GM13977 (cell line): Measurements from ENCODE around the gene DENND11.

ENCODE experiments used
- DNase-seq: peaks from one replicate; pipeline ENCODE4 v3.0.0; 2012; ENCODE audit warnings: low spot score
- CTCF ChIP-seq: IDR thresholded peaks from 2 replicates; pipeline ENCODE4 v1.5.1; 2012; ENCODE audit warnings: mild to moderate bottlenecking, control low read depth; ENCODE audit not compliant: insufficient read depth; ENCODE audit errors: extremely low read depth, missing control alignments
- in situ Hi-C: fragments of 300-500 bp; cut with MboI; formaldehyde crosslinking; loops from one replicate; pipeline ENCODE4 v1.12.0; 2022; ENCODE audit warnings: low sequenced_read_pairs, low pct_unique_long_range_greater_than_20kb, mixed read lengths, inconsistent platforms; ENCODE audit not compliant: unreplicated experiment

DENND11 gene

GRCh38 chr7:141737836-141738591 is 36.0 kb upstream of the DENND11 start, which contains the start of gene SSBP1:
SSBP1 (plus strand) TSS chr7:141738358; CDS start chr7:141739167, 809 bp downstream.
- peak; percentile 79 for TF ChIP-seq CTCF
- in situ Hi-C loops, result no loop called here
- peak; percentile 83 for DNase-seq

DNA sequence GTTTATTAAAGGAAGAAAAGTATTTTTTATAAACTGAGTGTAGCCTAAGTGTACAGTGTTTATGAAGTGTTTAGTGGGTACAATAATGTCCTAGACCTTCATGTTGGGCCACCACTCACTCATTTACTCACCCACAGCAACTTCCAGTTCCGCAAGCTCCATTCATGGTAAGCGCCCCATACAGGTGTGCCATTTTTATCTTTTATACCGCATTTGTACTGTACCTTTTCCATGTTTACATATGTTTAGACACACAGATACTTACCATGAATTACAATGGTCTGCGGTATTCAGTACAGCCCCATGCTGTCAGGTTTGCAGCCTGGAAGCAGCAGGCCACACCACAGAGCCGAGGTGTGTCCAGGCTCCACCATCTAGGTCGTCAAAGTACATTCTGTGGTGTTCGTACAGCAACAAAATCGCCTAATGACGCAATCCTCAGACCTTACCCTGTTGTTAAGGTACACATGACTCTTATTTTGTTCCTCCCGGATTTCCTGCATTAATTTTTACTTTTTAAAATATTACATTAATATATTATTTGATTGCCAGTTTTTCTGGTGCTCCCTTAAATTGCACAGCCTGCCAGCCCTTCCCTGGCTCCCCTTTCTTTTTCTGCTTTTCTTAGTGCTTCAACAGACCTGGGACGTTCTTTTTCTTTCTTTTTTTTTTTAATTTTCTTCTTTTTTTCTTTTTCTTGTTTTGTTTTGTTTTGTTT is 35.3 kb upstream of the DENND11 start:
- no peak for TF ChIP-seq CTCF
- DNase-seq, result no peak
- in situ Hi-C loops, result no loop called here

DNA sequence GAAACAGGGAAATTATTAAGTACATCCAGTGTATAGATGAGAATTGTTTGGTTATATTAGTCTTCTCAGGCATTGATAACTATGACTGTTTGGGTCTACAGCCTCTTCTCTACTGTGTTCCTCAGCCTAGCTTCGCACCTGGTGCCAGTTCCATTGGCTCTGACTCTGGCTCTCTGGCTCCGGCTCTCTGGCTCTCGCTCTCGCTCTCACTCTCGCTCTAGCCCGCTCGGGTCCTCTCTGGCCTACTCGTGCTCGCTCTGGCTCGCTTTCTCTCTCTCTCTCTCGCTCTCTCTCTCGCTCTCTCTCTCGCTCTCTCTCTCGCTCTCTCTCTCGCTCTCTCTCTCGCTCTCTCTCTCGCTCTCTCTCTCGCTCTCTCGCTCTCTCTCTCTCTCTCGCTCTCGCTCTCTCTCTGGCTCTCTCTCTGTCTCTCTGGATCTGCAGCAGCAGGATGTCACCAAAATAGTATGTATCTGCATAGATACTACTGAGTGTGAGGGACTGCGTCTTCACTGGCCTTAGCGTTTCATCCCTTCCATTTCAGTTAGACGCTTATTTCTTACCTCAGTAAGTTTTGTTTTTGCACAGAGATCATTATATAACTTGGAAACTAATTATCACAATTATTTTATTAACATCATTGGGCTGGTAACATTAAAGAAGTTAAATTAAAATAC is 29.6 kb upstream of the DENND11 start:
- TF ChIP-seq CTCF, result no peak
- no peak for DNase-seq
- in situ Hi-C loops, result no loop called here

DNA sequence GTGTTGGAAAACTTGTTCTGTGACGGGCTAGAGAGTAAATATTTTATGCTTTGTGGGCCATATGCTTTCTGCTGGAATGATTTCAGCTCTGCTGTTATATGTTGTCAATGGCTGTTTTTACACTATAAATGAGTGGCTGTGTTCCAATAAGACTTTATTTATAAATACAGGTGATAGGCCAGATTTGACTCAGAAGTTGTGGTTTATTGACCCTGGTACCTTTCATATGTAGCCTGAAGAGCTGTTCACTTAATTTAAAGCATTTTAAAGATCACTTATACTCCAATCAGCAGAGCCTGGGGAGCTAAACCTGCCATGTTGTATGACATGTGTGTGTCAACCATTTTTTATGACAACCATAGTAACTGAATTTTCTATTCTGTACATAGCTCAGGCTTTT is 27.1 kb upstream of the DENND11 start:
- in situ Hi-C loops, result no loop called here
- no peak for DNase-seq
- no peak for TF ChIP-seq CTCF

- no peak for TF ChIP-seq CTCF
- in situ Hi-C loops, result no loop called here
These were observed 20.6 kb upstream of the DENND11 start for GRCh38 chr7:141722529-141722928.

GRCh38 chr7:141717450-141717849 is 15.5 kb upstream of the DENND11 start:
- no peak for TF ChIP-seq CTCF
- no peak for DNase-seq
- in situ Hi-C loops, result no loop called here

More at GRCh38 chr7:141722529-141722928, 20.6 kb upstream of the DENND11 start:
- DNase-seq, result no peak
